IPS-18a (cell line): ENCODE data around the gene GPATCH8.

Experiments
- H3K27ac ChIP-seq: one replicate; pipeline ENCODE4 v1.5.1; 2013; ENCODE audit warnings: low read length
- H3K27me3 ChIP-seq: one replicate; pipeline ENCODE4 v1.6.1; 2013; ENCODE audit warnings: mild to moderate bottlenecking, low read length; ENCODE audit not compliant: control insufficient read depth, insufficient read depth
- H3K36me3 ChIP-seq: one replicate; pipeline ENCODE4 v1.6.1; 2013; ENCODE audit warnings: low read depth, low read length; ENCODE audit not compliant: control insufficient read depth
- H3K4me1 ChIP-seq: one replicate; pipeline ENCODE4 v1.6.1; 2013; ENCODE audit warnings: low read depth, low read length; ENCODE audit not compliant: control insufficient read depth
- H3K4me3 ChIP-seq: one replicate; pipeline ENCODE4 v1.5.1; 2013; ENCODE audit warnings: low read length
- H3K9ac ChIP-seq: one replicate; pipeline ENCODE4 v1.6.1; 2013; ENCODE audit warnings: mild to moderate bottlenecking, low read length, moderate library complexity
- H3K9me3 ChIP-seq: one replicate; pipeline ENCODE4 v1.6.1; 2013; ENCODE audit warnings: low read depth, low read length; ENCODE audit not compliant: control insufficient read depth

GPATCH8 gene

GRCh38 chr17:44473367-44473766 lies 29.8 kb downstream of the GPATCH8 start:
- Histone ChIP-seq H3K9me3 (no peaks in the 10 kb centered on the region), H3K9ac (no peak overlapping the region), H3K4me1 (no peaks in the 10 kb centered on the region), H3K36me3 (peaks cover 10% of the 10 kb centered on the region), H3K27ac (no peak overlapping the region), H3K4me3 (no peak overlapping the region), H3K27me3 (no peaks in the 10 kb centered on the region)

- Histone ChIP-seq H3K27ac (no peak overlapping the region), H3K9ac (no peak overlapping the region), H3K4me1 (peaks cover 4% of the 10 kb centered on the region), H3K27me3 (no peaks in the 10 kb centered on the region), H3K36me3 (peaks cover 16% of the 10 kb centered on the region), H3K9me3 (no peaks in the 10 kb centered on the region), H3K4me3 (no peak overlapping the region)
Observed at GRCh38 chr17:44469676-44470075, 33.5 kb downstream of the GPATCH8 start.

GRCh38 chr17:44467108-44467507 lies 36.1 kb downstream of the GPATCH8 start:
- Histone ChIP-seq H3K4me1 (peaks cover 4% of the 10 kb centered on the region), H3K36me3 (peaks cover 9% of the 10 kb centered on the region), H3K27ac (no peak overlapping the region), H3K9ac (no peak overlapping the region), H3K9me3 (no peaks in the 10 kb centered on the region), H3K27me3 (no peaks in the 10 kb centered on the region), H3K4me3 (no peak overlapping the region)

- Histone ChIP-seq H3K27me3 (no peaks in the 10 kb centered on the region), H3K9me3 (no peaks in the 10 kb centered on the region), H3K27ac (no peak overlapping the region), H3K4me3 (no peak overlapping the region), H3K9ac (no peak overlapping the region), H3K4me1 (peaks cover 4% of the 10 kb centered on the region), H3K36me3 (peaks cover 9% of the 10 kb centered on the region)
Observed at GRCh38 chr17:44466339-44466738, 36.9 kb downstream of the GPATCH8 start.

- Histone ChIP-seq H3K4me3 (no peak overlapping the region), H3K9ac (no peak overlapping the region), H3K4me1 (peaks cover 4% of the 10 kb centered on the region), H3K27ac (no peak overlapping the region), H3K9me3 (no peaks in the 10 kb centered on the region), H3K36me3 (peaks cover 6% of the 10 kb centered on the region), H3K27me3 (no peaks in the 10 kb centered on the region)
Observed at GRCh38 chr17:44465897-44466296, 37.3 kb downstream of the GPATCH8 start.

GRCh38 chr17:44465276-44465675 lies 37.9 kb downstream of the GPATCH8 start:
- Histone ChIP-seq H3K4me1 (peaks cover 4% of the 10 kb centered on the region), H3K27ac (no peak overlapping the region), H3K9me3 (no peaks in the 10 kb centered on the region), H3K4me3 (no peak overlapping the region), H3K27me3 (no peaks in the 10 kb centered on the region), H3K9ac (no peak overlapping the region), H3K36me3 (peaks cover 11% of the 10 kb centered on the region)

GRCh38 chr17:44464037-44464436 lies 39.2 kb downstream of the GPATCH8 start:
- H3K9ac ChIP-seq = no peak overlapping the region
- H3K4me3 ChIP-seq = no peak overlapping the region
- no peak overlapping the region for H3K27ac ChIP-seq
- H3K36me3 ChIP-seq = peaks cover 11% of the 10 kb centered on the region
- no peaks in the 10 kb centered on the region for H3K9me3 ChIP-seq
- H3K4me1 ChIP-seq = peaks cover 4% of the 10 kb centered on the region
- H3K27me3 ChIP-seq = no peaks in the 10 kb centered on the region

- Histone ChIP-seq H3K4me1 (no peaks in the 10 kb centered on the region), H3K36me3 (no peaks in the 10 kb centered on the region), H3K9ac (no peak overlapping the region), H3K27me3 (no peaks in the 10 kb centered on the region), H3K4me3 (no peak overlapping the region), H3K9me3 (no peaks in the 10 kb centered on the region), H3K27ac (no peak overlapping the region)
Observed at GRCh38 chr17:44451832-44452231, 51.4 kb downstream of the GPATCH8 start.

- Histone ChIP-seq H3K36me3 (no peaks in the 10 kb centered on the region), H3K27ac (no peak overlapping the region), H3K27me3 (no peaks in the 10 kb centered on the region), H3K4me3 (no peak overlapping the region), H3K4me1 (no peaks in the 10 kb centered on the region), H3K9me3 (no peaks in the 10 kb centered on the region), H3K9ac (no peak overlapping the region)
Observed at GRCh38 chr17:44451016-44451627, 52.1 kb downstream of the GPATCH8 start.

- no peaks in the 10 kb centered on the region for H3K27me3 ChIP-seq
- no peak overlapping the region for H3K27ac ChIP-seq
- H3K36me3 ChIP-seq = no peaks in the 10 kb centered on the region
- no peak overlapping the region for H3K9ac ChIP-seq
- no peak overlapping the region for H3K4me3 ChIP-seq
- peaks cover 4% of the 10 kb centered on the region for H3K4me1 ChIP-seq
- H3K9me3 ChIP-seq = no peaks in the 10 kb centered on the region
Observed at GRCh38 chr17:44448412-44448811, 54.8 kb downstream of the GPATCH8 start.

GRCh38 chr17:44444735-44445105 lies 58.5 kb downstream of the GPATCH8 start:
- Histone ChIP-seq H3K4me3 (no peak overlapping the region), H3K36me3 (no peaks in the 10 kb centered on the region), H3K27ac (no peak overlapping the region), H3K9me3 (no peaks in the 10 kb centered on the region), H3K9ac (no peak overlapping the region), H3K4me1 (peaks cover 4% of the 10 kb centered on the region), H3K27me3 (no peaks in the 10 kb centered on the region)

- Histone ChIP-seq H3K4me1 (peaks cover 4% of the 10 kb centered on the region), H3K9ac (no peak overlapping the region), H3K4me3 (no peak overlapping the region), H3K36me3 (no peaks in the 10 kb centered on the region), H3K27me3 (no peaks in the 10 kb centered on the region), H3K27ac (no peak overlapping the region), H3K9me3 (no peaks in the 10 kb centered on the region)
Observed at GRCh38 chr17:44442806-44443205, 60.4 kb downstream of the GPATCH8 start.
